HPDE6-E6E7 (cell line): ENCODE data around the gene COL4A1.
"Not testable (repeated sequence)": the region's sequence is repeated elsewhere in the genome, so short reads cannot be mapped to it uniquely, and the experiment has no call there.

ENCODE experiments used
- DNase-seq: peaks from one replicate; pipeline ENCODE4 v3.0.0; 2011; ENCODE audit warnings: missing footprints; ENCODE audit errors: extremely low spot score

COL4A1 gene

DNA sequence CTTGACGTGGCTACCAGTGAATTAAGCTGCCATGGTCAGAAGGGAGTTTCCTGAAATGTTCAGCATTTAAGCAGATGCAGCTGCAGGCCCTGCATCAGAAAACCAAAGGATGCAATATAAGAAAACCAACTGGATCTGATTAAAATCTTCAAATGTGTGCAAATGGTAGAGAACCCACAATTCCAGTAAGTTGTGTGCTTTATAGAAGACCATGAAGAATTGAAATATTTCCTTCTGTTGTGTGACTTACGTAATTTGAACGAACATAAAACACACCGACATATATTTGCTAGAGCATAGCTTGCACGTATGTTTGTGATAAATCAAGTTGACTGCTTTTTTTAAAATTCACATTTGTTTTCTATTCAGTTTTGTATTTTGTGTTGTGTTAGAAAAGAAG is 191.4 kb downstream of the COL4A1 start:
- DNase-seq: no peak

DNA sequence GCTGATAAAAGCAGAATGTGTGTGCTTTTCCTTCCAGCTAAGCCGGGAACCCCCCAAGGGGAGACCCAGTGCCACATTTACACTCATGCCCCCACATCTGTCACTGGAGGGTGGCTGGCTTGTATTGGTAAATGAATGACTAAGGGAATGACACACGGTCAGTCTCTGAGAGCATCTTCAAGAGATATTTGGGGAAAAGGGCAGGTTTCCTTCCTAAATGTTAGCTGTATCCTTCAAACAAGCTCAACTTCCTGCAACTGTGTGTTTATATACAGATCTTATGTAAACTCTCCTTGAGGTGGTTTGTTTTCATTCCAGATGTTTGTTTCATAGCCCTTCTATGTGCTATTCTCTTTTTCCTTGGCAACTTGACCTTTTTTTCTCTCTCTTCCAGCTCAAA is 192.6 kb downstream of the COL4A1 start:
- no peak for DNase-seq

DNA sequence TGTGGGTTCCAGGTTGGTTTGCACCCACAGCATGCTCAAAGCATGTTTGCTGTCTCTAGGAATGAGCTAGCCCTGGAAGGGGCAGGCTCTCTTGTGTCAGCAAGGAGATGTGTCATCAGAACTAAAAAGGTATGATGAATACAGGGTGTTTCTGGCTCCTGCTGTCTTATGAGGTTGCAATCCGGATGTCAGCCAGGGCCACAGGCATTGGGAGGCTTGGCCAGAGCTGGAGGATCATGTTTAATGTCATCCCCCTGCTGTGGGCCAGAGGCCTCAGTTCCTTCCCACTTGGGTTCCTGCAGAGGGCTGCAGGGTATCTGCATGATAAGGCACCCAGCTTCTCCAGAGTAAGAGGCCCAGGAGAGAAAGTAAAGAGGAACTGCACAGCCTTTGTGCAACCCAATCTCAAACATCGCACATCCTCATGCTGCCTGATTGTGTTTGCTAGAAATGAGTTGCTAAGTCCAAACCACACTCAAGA is 193.6 kb downstream of the COL4A1 start:
- peak; percentile 64 for DNase-seq

DNA sequence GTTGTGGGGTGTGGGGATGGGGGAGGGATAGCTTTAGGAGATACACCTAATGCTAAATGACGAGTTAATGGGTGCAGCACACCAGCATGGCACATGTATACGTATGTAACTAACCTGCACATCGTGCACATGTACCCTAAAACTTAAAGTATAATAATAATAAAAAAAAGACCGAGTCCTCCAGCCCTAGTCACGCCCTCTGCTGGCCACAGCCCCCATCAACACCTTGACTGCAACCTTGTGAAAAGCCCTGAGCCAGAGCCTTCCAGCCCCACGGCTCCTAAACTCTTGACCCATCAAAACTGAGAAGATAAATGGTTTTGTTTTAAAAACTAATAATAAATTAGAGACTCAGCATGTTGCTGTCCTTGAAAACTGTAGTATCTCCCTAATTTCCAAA is 194.6 kb downstream of the COL4A1 start:
- not testable (repeated sequence) for DNase-seq

DNA sequence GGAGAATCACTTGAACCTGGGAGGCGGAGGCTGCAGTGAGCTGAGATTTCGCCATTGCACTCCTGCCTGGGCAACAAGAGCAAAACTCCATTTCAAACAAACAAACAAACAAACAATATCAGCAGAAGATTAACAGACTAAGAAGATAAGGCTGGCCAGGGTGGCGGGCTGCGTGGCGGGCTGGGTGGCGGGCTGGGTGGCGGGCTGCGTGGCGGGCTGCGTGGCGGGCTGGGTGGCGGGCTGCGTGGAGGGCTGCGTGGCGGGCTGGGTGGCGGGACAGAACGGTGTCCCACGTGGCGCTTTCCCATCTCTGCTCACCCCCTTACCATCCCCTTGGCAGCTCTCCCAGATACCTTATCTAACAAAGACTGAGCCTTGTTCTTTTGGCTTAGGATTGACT is 196.2 kb downstream of the COL4A1 start:
- no peak for DNase-seq

DNA sequence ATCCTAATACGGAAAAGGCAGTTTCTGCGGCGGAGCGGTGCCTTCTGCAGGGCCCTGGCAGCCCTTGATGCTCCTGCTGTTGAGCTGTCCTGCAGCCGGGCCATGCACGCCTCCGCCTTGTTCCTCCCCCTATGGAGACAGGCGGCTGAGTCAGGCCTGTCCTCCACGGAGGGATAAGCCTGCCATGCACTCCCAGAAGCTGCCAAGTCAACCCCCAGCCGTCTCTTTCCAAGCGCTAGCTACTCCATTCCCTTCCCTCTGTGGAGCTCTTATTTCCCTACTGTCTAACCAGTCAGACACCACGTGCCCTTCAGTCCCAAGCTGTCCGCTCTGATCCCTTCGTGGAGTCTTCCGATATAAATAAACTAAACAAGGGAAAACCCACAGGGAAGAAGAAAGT is 197.0 kb downstream of the COL4A1 start:
- DNase-seq: peak; percentile 49

DNA sequence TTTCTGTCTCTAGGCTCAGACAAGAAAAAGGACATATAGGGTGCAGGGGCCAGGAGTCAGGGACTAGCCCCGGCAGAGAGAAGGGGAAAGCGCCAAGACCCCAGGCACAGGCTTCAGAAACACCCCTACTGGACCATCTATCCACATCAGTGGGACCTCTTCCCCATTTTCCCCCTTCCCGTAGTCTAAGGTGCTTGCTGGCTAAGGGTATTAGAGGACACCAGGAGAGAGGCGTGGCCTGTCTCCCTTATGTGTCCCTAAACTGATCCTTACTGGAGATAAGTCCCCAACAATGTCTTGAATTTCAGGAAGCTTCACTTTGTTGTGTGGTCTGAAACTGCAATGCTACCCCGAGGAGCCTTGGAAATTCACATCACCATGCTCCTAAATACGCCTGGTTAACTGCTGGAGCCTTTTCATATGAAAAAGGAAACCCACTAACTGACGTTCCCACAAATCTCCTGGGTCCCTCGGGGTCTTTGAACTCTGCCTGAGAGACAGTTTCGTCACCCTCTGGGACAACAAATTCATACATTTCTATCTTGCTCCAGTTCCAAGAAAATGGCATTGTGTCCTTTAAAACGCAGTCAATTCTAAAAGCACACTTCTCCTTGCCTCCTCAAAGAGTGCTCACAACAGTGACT is 197.7 kb downstream of the COL4A1 start:
- no peak for DNase-seq

DNA sequence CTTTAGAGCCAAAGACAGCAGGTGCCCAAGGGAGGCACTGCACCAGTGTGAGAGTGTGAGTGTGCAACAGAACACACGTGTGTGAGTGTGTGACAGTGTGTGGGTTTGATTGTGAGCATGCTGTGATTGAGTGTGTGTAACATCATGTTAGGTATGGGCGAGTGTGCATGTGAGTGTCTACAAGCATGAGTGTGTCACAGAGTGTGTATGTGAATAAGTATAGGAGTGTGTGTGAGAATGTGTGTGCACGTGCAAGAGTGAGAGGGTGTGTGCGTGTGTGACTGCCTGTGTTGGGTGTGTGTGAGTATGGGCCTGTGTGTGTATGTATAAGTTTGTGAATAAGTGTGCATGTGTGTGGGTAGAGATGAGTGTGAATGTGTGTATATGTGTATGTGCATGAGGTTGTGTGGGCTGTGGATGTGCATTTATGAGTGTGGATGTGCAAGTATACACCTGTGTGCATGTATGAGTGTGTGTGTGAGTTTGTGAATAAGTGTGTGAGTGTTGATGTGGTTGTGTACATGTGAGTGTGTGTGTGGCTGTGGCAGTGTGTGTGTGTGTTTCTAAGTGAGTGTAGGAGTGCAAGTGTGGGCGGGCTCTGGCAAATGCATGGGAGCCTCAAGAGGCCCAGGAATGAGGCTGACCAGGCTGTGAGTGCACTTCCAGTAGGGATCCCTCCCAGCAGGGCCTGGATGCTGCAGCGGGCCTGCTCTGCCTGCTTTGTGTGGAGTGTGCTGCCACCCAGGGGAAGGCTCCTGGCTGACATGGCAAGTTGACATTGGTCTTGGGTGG is 198.4 kb downstream of the COL4A1 start:
- DNase-seq: peak; percentile 83

DNA sequence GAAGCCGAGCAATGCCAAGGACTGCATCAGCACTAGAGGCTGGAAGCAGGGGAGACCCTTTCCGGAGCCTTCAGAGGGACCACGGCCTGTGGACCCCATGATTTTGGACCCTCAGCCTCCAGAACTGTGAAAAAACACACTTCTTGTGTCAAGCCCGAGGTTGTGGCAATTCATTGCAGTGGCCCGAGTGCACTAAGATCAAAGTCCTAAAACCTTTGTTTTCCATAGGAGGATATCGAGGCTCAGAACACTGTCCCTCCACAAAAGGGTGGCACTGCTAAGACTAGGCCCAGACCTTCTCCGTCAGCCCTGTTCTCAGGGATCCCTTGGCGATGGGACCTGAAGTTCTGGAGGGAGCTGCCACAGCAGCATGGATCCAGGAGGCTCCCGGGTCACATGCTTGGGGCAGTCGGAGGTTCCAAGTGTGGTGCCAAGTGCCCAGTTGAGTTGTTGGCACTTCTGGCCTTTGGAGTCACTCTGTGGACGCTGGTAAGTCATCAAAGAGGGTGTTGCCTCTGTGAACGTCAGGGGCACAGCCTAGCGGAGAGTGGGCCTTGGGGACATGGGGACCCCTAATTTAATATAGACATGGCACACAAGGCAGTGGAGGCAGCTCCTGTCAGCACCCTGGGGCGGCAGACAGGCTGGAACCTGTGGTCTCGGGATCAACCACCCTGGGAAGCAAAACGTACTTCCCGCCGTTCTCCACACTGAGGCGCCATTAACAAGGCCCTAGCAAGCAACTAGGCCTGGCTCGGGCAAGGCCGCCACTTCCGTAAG is 199.2 kb downstream of the COL4A1 start:
- no peak for DNase-seq

DNA sequence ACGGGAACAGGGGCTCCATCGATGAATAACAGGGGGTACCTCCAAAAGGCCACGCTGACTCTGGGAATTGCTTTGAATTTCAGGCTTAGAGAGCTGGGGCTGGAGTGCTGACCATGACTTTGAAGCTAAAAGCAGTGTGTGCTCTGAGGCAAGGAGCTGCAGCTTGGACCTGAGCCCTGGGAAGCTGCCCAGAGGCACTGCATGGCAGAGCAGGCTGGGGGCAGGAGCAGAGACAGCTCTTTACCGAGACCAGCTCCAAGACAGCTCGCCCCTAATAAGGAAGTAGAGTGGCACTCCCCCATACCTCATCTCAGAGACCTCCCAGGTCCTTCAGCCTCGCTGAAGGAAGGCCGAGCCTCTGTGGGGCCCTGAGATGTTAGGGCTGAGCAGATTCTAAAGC is 200.2 kb downstream of the COL4A1 start:
- no peak for DNase-seq

DNA sequence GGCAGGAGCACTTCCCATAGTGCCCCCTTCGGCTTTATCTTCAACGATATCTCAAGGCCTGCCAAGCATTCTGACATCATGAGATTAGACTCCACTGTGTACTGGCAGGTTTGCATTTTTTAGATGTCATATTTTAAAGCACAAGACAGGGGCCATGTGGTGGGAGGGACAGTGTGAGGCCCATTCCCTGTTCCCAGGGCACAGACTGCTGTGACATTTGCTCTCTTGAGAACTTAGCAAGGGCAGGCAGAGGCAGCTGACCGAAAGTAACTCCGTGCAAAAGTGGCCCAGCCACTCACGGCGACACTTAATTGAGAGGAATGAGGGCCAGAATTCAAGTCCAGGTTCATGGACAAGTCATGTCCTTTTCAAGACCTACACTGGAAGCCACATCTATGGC is 201.8 kb downstream of the COL4A1 start:
- no peak for DNase-seq

DNA sequence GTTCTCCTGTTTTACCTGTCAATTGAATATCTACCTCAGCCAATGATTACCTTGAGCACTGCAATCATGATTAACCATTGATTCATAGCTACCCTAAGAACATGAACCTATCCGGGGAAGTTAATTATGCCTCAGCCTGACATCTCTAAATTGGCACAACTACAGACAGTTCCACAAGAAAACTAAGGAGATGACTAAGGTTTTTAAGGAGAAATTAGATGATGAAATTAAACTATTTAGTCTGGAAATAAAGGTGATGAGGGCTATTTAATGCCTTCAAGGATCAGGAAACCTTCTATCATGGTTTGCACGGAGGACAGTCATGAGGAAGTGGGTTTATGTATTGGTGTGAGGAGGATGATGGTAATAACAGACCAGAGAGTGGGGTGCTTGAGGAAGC is 203.4 kb downstream of the COL4A1 start:
- DNase-seq: no peak

DNA sequence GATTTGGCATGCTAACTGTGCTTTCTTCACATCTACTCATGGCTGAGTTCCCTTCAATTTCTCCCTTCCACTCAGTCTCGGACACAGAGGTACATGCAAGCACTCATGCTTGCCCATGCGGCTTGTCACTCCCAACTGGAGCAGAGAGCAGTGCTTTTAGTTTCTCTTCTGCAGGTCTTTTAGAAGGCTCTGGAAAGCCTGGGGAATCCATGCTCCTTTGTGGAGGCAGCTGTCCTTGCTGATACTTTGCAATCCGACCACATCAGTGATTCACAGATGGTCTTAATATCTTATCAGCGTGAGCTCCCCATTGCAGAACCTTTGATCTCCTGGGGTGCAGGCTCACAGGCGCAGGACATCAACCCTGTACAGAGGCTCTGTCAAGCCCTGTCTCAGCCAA is 203.9 kb downstream of the COL4A1 start:
- DNase-seq: no peak

DNA sequence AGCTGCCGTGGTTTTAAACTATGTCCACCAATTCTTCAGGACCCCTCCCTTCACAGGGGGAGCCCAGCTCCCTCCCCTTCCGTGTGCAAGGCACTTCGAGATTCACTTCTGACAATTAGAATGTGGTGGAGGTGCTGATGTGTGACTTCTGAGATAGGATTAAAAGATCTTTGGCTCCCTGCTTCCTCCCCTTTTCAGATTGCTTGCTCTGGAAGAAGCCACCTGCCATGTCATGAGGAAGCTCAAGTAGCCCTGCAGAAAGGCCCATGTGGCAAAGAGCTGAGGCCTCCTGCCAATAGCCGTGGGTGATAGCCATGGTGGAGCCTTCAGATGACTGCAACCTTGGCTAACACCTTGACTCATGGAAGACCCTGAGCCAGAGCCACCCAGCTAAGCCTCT is 204.9 kb downstream of the COL4A1 start:
- DNase-seq: no peak

DNA sequence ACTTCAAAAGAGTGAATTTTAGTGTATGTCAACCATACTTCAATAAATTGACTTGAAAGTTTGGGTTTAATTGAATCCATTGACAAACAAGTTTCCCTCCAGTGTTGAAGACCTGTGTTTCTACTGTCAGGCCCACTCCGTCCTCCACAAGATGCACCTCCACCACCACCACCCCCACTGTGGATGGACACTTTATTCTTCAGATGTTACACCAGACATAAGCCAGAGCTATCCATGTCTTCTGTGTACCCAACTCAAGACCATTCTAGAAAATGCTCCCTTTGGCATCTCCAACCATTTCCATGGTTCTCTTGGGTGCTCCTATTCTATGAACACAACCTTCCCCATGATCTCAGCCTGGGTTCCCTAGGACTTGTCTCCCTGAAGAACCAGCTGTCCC is 207.0 kb downstream of the COL4A1 start:
- DNase-seq: no peak
